SK-N-SH (cell line): ENCODE data around the gene PTPRB. TPM values are rescaled to one million over a fixed set of nuclear protein-coding genes. Genes with fewer than 3 reads are reported as not detected.

Experiments
- CTCF ChIA-PET: fragments of 300-600, 350-600 bp; formaldehyde crosslinking; extraction: SDS; loops from one replicate; lab custom pipeline; 2021; lab: Yijun Ruan, JAX
- POLR2A ChIA-PET: fragments of 350-600 bp; sonication (Branson Sonifier 250); formaldehyde crosslinking; extraction: SDS; loops from one replicate; lab custom pipeline; 2020; ENCODE audit warnings: antibody characterized with exemption, inconsistent platforms; lab: Yijun Ruan, JAX
- DNase-seq: peaks from one replicate; pipeline ENCODE4 v3.0.0; 2012
- H2AFZ ChIP-seq: fragments of 200-600 bp; sonication (generic); 2 replicates; pipeline ENCODE4 v1.8.1; 2016; ENCODE audit warnings: antibody characterized with exemption, mild to moderate bottlenecking, low read depth
- H3F3A ChIP-seq: fragments of 200-600 bp; sonication (generic); replicated peaks from 2 replicates; pipeline ENCODE3; 2016; ENCODE audit warnings: antibody characterized with exemption, mild to moderate bottlenecking; ENCODE audit not compliant: insufficient read depth
- H3K27ac ChIP-seq, 2 experiments: fragments of 200-500 bp in 1 of 2; fragments of 200-600 bp in 1 of 2; sonication (Bioruptor generic) in 1 of 2; sonication (generic), shearing (Covaris generic) in 1 of 2; 2 replicates each; pipeline versions ENCODE4 v1.5.1 to v1.6.1; 2014 to 2016; ENCODE audit warnings: low read depth in 2 of 2, inconsistent platforms in 1 of 2, low read length in 1 of 2, mild to moderate bottlenecking in 1 of 2, mixed read lengths in 1 of 2
- H3K27me3 ChIP-seq: fragments of 200-600 bp; sonication (generic), shearing (Covaris generic); 2 replicates; pipeline ENCODE4 v1.6.1; 2016; ENCODE audit warnings: mixed run types; ENCODE audit not compliant: insufficient read depth
- H3K36me3 ChIP-seq, 2 experiments: fragments of 200-500 bp in 1 of 2; fragments of 200-600 bp in 1 of 2; sonication (Bioruptor generic) in 1 of 2; sonication (generic) in 1 of 2; replicated peaks in 1 of 2; 2 replicates each; pipeline versions ENCODE3 to v1.5.1; 2014 to 2016; ENCODE audit warnings: low read length in 1 of 2, mild to moderate bottlenecking in 1 of 2; ENCODE audit not compliant: insufficient read depth in 2 of 2, control insufficient read depth in 1 of 2
- H3K4me1 ChIP-seq, 2 experiments: fragments of 200-500 bp in 1 of 2; fragments of 200-600 bp in 1 of 2; sonication (Bioruptor generic) in 1 of 2; sonication (generic), shearing (Covaris generic) in 1 of 2; 2 replicates each; pipeline versions ENCODE4 v1.5.1 to v1.6.1; 2014 to 2016; ENCODE audit warnings: low read depth in 1 of 2, low read length in 1 of 2, mixed run types in 1 of 2; ENCODE audit not compliant: insufficient read depth in 2 of 2, control insufficient read depth in 1 of 2
- H3K4me2 ChIP-seq: fragments of 200-600 bp; sonication (generic), shearing (Covaris generic); 2 replicates; pipeline ENCODE4 v1.6.1; 2017; ENCODE audit warnings: mixed run types
- H3K4me3 ChIP-seq, 2 experiments: fragments of 200-500 bp in 1 of 2; fragments of 200-600 bp in 1 of 2; sonication (Bioruptor generic) in 1 of 2; sonication (generic), shearing (Covaris generic) in 1 of 2; 2 replicates each; pipeline versions ENCODE4 v1.5.1 to v1.8.1; 2014 to 2016; ENCODE audit warnings: low read depth in 2 of 2, inconsistent platforms in 1 of 2, low read length in 1 of 2, mild to moderate bottlenecking in 1 of 2, mixed read lengths in 1 of 2, moderate library complexity in 1 of 2
- H3K79me2 ChIP-seq: fragments of 200-600 bp; sonication (generic); 2 replicates; pipeline ENCODE4 v1.8.1; 2017; ENCODE audit warnings: mild to moderate bottlenecking; ENCODE audit not compliant: insufficient read depth
- H3K9ac ChIP-seq: fragments of 200-600 bp; sonication (generic); 2 replicates; pipeline ENCODE4 v1.6.1; 2017; ENCODE audit warnings: mixed run types
- H3K9me2 ChIP-seq: fragments of 200-600 bp; sonication (generic); 2 replicates; pipeline ENCODE4 v1.6.1; 2017; ENCODE audit warnings: mixed run types
- H3K9me3 ChIP-seq: fragments of 200-600 bp; sonication (generic); 2 replicates; pipeline ENCODE4 v1.6.1; 2017; ENCODE audit warnings: mixed run types, mild to moderate bottlenecking, moderate library complexity
- H4K20me1 ChIP-seq: fragments of 200-600 bp; sonication (generic); 2 replicates; pipeline ENCODE4 v1.6.1; 2017; ENCODE audit warnings: mild to moderate bottlenecking, mixed run types; ENCODE audit not compliant: insufficient read depth
- CHD2 ChIP-seq: fragments of 150-350 bp; IDR thresholded peaks from 2 replicates; pipeline ENCODE4 v1.6.1; 2018; ENCODE audit warnings: low read length; ENCODE audit not compliant: partially characterized antibody
- EP300 ChIP-seq, 2 experiments: IDR thresholded peaks; 2 replicates each; pipeline versions ENCODE4 v1.4.0 to v1.6.1; 2012; ENCODE audit warnings: borderline replicate concordance in 1 of 2, low read depth in 1 of 2, low read length in 1 of 2
- EZH2phosphoT487 ChIP-seq: fragments of 200-600 bp; sonication (generic); IDR thresholded peaks from 2 replicates; pipeline ENCODE4 v1.6.1; 2017; ENCODE audit warnings: low read depth, mixed run types, mild to moderate bottlenecking, antibody characterized with exemption, moderate library complexity, borderline replicate concordance
- FOSL2 ChIP-seq: IDR thresholded peaks from 2 replicates; pipeline ENCODE4 v1.4.0; 2012; ENCODE audit warnings: low read depth, mild to moderate bottlenecking, moderate library complexity, borderline replicate concordance
- FOXJ3 ChIP-seq: sonication (generic); formaldehyde crosslinking; IDR thresholded peaks from 2 replicates; pipeline ENCODE4 v1.5.1; 2020; ENCODE audit warnings: mild to moderate bottlenecking, missing genetic modification reagents
- GATA2 ChIP-seq: sonication (generic); formaldehyde crosslinking; IDR thresholded peaks from 2 replicates; pipeline ENCODE4 v1.5.0; 2020; ENCODE audit warnings: mild to moderate bottlenecking, missing genetic modification reagents
- JUND ChIP-seq: IDR thresholded peaks from 2 replicates; pipeline ENCODE4 v1.4.0; 2012
- MEF2A ChIP-seq: IDR thresholded peaks from 2 replicates; pipeline ENCODE4 v1.4.0; 2012; ENCODE audit warnings: low read depth, borderline replicate concordance
- MXI1 ChIP-seq: IDR thresholded peaks from 2 replicates; pipeline ENCODE4 v1.6.1; 2012; ENCODE audit warnings: mild to moderate bottlenecking, low read depth, low read length, improper control_type of control experiment
- NFIC ChIP-seq: IDR thresholded peaks from 2 replicates; pipeline ENCODE4 v1.4.0; 2012; ENCODE audit warnings: borderline replicate concordance
- POLR2AphosphoS5 ChIP-seq: IDR thresholded peaks from 2 replicates; pipeline ENCODE4 v1.6.1; 2012; ENCODE audit warnings: low read depth, low read length
- RAD21 ChIP-seq: IDR thresholded peaks from 2 replicates; pipeline ENCODE4 v1.6.1; 2012; ENCODE audit warnings: mild to moderate bottlenecking, low read length
- RCOR1 ChIP-seq: fragments of 150-350 bp; IDR thresholded peaks from 2 replicates; pipeline ENCODE4 v1.6.1; 2017; ENCODE audit warnings: antibody characterized with exemption, low read length
- RFX5 ChIP-seq: IDR thresholded peaks from 2 replicates; pipeline ENCODE4 v1.6.1; 2012; ENCODE audit warnings: mild to moderate bottlenecking, improper control_type of control experiment, low read length
- RXRA ChIP-seq: IDR thresholded peaks from 2 replicates; pipeline ENCODE4 v1.4.0; 2012; ENCODE audit warnings: low read depth, mild to moderate bottlenecking, borderline replicate concordance
- SIN3A ChIP-seq: IDR thresholded peaks from 2 replicates; pipeline ENCODE4 v1.6.1; 2012; ENCODE audit warnings: low read depth, mild to moderate bottlenecking, low read length, moderate library complexity, borderline replicate concordance
- SMC3 ChIP-seq: IDR thresholded peaks from 2 replicates; pipeline ENCODE4 v1.6.1; 2012; ENCODE audit warnings: low read depth, low read length, improper control_type of control experiment
- TCF12 ChIP-seq: IDR thresholded peaks from 2 replicates; pipeline ENCODE4 v1.4.0; 2012
- YY1 ChIP-seq: IDR thresholded peaks from 2 replicates; pipeline ENCODE4 v1.4.0; 2012; ENCODE audit warnings: low read depth, mild to moderate bottlenecking
- WGBS: methylation state at CpG from one replicate; pipeline ENCODE4 v1.1.6; 2017; ENCODE audit warnings: low lambda C conversion rate; 5-methylcytosine and 5-hydroxymethylcytosine counted together
- polyA plus RNA-seq, 3 experiments: library from polyadenylated mRNA; depleted of rRNA; stranded (reverse); fragments of >200 nt; gene quantifications; 2 replicates each; pipeline ENCODE4 v1.2.3, GENCODE V29; 2012
- TF ChIP-seq, protein P1 (sequence below): IDR thresholded peaks from 2 replicates; pipeline ENCODE4 v1.4.0; 2012; ENCODE audit warnings: low read depth, borderline replicate concordance
- TF ChIP-seq, protein P2 (sequence below): fragments of 150-350 bp; IDR thresholded peaks from 2 replicates; pipeline ENCODE4 v1.6.1; 2017; ENCODE audit warnings: antibody characterized with exemption, low read length, low read depth, borderline replicate concordance
- TF ChIP-seq, protein P3 (sequence below): IDR thresholded peaks from 2 replicates; pipeline ENCODE4 v1.4.0; 2012; ENCODE audit warnings: low read depth, borderline replicate concordance
- TF ChIP-seq, protein P4 (sequence below): fragments of 150-350 bp; IDR thresholded peaks from 2 replicates; pipeline ENCODE4 v1.6.1; 2016; ENCODE audit warnings: mild to moderate bottlenecking, low read depth, low read length

The PTPRB gene
- polyA plus RNA-seq, 1 of the 3 experiments (the other 2 are of a cell fraction), result 1.1 TPM

DNA sequence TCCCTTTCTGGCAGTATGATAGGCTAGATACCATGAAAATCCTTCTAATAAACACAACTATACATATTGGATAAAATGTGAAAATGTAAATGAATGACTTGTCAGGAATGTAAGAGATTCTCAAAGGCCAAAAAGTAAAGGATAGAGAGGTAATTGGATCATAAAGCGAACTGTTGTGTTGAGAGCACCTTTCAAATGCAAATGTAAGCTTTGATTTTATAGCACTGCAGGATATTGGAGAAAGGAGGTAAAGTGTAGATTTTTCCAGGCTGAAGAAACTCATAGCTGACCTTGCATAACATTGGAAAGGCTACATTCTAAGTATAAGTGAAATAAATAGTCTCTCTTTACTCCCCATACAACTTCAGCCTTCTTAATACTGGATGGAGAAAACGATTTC, 54.0 kb downstream of the PTPRB start:
- no peak overlapping the region for H3K27ac ChIP-seq
- no peaks in the 10 kb centered on the region for H3K9me3 ChIP-seq
- no peak overlapping the region for H3K4me2 ChIP-seq
- no peak overlapping the region for H3K4me3 ChIP-seq
- H3K36me3 ChIP-seq, result peaks cover 0 to 4% of the 10 kb centered on the region in 2 experiments
- no peaks in the 10 kb centered on the region for H3K4me1 ChIP-seq
- no peak overlapping the region for H3K9ac ChIP-seq
- H3K79me2 ChIP-seq, result no peaks in the 10 kb centered on the region
- POLR2A ChIA-PET, result no interaction called here
- no peaks in the 10 kb centered on the region for H4K20me1 ChIP-seq
- no peak for DNase-seq
- H3K9me2 ChIP-seq, result no peaks in the 10 kb centered on the region
- WGBS, result 52% methylated on average over 2 of the region's 2 CpGs
- H3K27me3 ChIP-seq, result no peaks in the 10 kb centered on the region
- TF ChIP-seq JUND (no peak), RAD21 (no peak), RFX5 (no peak), FOXJ3 (CRISPR knock-in tag) (no peak), CHD2 (no peak), MEF2A (no peak), RCOR1 (no peak), YY1 (no peak), SIN3A (no peak), MXI1 (no peak)
- TF ChIP-seq, protein P1, sequence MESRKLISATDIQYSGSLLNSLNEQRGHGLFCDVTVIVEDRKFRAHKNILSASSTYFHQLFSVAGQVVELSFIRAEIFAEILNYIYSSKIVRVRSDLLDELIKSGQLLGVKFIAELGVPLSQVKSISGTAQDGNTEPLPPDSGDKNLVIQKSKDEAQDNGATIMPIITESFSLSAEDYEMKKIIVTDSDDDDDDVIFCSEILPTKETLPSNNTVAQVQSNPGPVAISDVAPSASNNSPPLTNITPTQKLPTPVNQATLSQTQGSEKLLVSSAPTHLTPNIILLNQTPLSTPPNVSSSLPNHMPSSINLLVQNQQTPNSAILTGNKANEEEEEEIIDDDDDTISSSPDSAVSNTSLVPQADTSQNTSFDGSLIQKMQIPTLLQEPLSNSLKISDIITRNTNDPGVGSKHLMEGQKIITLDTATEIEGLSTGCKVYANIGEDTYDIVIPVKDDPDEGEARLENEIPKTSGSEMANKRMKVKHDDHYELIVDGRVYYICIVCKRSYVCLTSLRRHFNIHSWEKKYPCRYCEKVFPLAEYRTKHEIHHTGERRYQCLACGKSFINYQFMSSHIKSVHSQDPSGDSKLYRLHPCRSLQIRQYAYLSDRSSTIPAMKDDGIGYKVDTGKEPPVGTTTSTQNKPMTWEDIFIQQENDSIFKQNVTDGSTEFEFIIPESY, result no peak
- TF ChIP-seq, protein P2, sequence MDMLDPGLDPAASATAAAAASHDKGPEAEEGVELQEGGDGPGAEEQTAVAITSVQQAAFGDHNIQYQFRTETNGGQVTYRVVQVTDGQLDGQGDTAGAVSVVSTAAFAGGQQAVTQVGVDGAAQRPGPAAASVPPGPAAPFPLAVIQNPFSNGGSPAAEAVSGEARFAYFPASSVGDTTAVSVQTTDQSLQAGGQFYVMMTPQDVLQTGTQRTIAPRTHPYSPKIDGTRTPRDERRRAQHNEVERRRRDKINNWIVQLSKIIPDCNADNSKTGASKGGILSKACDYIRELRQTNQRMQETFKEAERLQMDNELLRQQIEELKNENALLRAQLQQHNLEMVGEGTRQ, result no peak
- TF ChIP-seq, all 33 proteins: peak for 0
- CTCF ChIA-PET, result interaction anchor here (3.2 to 7.0 kb wide), 2 partner anchors 682 to 704 kb away, joined by 20 to 39 read pairs; no protein-coding TSS in a partner anchor
- no peak overlapping the region for H2AFZ ChIP-seq
- H3F3A ChIP-seq, result peaks cover under 1% of the 10 kb centered on the region

DNA sequence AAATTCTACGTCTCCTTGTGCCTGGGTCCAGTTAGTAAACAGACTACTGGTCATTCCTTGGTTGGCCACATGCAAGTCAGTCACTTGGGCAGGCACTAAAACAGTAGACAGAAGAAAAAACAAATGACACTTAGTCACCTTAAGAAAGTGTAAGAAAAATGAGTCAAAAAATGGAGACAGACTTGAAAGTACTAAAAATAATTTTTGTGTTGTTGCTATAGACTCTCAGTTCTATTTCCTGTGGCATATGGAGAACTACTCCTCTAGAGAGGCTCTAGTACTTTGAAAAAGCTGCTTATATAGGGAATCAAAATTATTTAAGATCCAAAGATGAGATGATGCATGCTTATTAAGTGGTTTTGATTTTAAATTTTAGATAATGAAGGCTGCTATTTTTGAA, 56.0 kb downstream of the PTPRB start:
- Histone ChIP-seq H3K4me3 (no peak overlapping the region), H3K79me2 (no peaks in the 10 kb centered on the region), H3K4me1 (no peaks in the 10 kb centered on the region), H4K20me1 (no peaks in the 10 kb centered on the region), H3K9ac (no peak overlapping the region), H3K36me3 (peaks cover 0 to 4% of the 10 kb centered on the region in 2 experiments), H3K9me3 (no peaks in the 10 kb centered on the region), H2AFZ (no peak overlapping the region), H3K4me2 (no peak overlapping the region), H3F3A (peaks cover 3% of the 10 kb centered on the region), H3K27me3 (no peaks in the 10 kb centered on the region), H3K9me2 (no peaks in the 10 kb centered on the region), H3K27ac (no peak overlapping the region)
- ChIA-PET CTCF (interaction anchor here (1.1 to 7.0 kb wide), 3 partner anchors 28 to 702 kb away, joined by 3 to 39 read pairs (median 20); no protein-coding TSS in a partner anchor), POLR2A (no interaction called here)
- no peak for DNase-seq
- 87% methylated on average over 1 of the region's 1 CpG for WGBS
- no peak for TF ChIP-seq SMC3
- no peak for TF ChIP-seq EP300 (IDR thresholded peaks at IDR 0.05; ENCODE audit: borderline replicate concordance in 1 of 2, low read depth in 1 of 2, low read length in 1 of 2)
- TF ChIP-seq MXI1, result no peak
- TF ChIP-seq FOSL2, result no peak
- no peak for TF ChIP-seq EZH2phosphoT487
- no peak for TF ChIP-seq TCF12
- no peak for TF ChIP-seq SIN3A
- TF ChIP-seq, protein P3, sequence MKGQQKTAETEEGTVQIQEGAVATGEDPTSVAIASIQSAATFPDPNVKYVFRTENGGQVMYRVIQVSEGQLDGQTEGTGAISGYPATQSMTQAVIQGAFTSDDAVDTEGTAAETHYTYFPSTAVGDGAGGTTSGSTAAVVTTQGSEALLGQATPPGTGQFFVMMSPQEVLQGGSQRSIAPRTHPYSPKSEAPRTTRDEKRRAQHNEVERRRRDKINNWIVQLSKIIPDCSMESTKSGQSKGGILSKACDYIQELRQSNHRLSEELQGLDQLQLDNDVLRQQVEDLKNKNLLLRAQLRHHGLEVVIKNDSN, result no peak
- TF ChIP-seq NFIC, result no peak
- TF ChIP-seq FOXJ3 (CRISPR knock-in tag), result no peak
- TF ChIP-seq RXRA, result no peak
- no peak for TF ChIP-seq POLR2AphosphoS5
- TF ChIP-seq, protein P4, sequence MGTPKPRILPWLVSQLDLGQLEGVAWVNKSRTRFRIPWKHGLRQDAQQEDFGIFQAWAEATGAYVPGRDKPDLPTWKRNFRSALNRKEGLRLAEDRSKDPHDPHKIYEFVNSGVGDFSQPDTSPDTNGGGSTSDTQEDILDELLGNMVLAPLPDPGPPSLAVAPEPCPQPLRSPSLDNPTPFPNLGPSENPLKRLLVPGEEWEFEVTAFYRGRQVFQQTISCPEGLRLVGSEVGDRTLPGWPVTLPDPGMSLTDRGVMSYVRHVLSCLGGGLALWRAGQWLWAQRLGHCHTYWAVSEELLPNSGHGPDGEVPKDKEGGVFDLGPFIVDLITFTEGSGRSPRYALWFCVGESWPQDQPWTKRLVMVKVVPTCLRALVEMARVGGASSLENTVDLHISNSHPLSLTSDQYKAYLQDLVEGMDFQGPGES, result no peak
- TF ChIP-seq GATA2 (CRISPR knock-in tag), result no peak
